Activated CD4-positive, CD25-positive, alpha-beta regulatory T cell treated with anti-CD3 and anti-CD28 coated beads, Interleukin-2, amount 50 U/mL, for 16 hours (primary cell): ENCODE measurements around the gene OR11L1.

Experiments used
- DNase-seq: peaks from one replicate; pipeline ENCODE4 v3.0.0-alpha.2; 2020; ENCODE audit warnings: low read depth, low spot score

The OR11L1 gene

DNA sequence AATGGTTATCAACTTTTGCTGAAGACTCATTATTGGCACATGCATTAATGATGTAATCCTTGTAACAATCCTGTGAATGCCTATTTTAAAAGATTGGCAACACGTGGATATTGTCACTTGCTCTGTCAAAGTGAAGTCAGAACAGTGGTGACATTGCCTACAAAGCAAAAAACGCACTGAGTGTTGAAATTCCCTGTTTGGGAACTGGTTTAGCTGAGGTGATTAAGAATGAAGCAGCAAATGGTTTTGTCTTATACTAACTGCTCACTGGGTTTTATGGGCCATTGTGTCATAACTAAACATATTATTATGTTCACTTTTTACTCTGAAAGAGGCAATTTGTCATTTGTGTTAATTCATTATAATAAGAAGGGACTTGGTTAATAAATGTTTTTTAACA is 29.1 kb downstream of the OR11L1 start:
- DNase-seq = no peak

DNA sequence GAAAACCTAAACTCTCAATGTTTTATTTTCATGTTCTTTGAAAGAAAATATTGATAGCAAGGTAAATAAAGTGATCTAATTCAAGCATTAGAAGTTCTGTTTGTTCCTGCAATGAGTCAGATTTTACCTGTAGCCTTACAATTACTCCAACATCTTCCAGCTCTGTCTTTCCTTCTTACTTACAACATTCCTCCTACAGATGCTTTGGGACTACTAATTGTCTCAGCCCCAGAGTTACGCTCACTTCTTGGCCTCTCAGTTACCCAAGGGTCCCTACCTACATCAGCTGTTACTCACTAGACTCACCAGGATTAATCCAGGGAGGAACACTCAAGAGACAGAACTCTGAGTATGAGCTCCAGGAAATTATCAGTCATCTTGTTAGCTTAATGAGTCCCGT is 44.2 kb downstream of the OR11L1 start:
- no peak for DNase-seq
